Measurements from ENCODE around the gene ATP5PD. TPM values are rescaled to one million over a fixed set of nuclear protein-coding genes. Genes with fewer than 3 reads are reported as not detected.

The ATP5PD gene
- total and polyA plus RNA-seq, 2 of the 13 experiments (the other 11 are each of a cell fraction or from before 2014, with no cell fraction given): 158 to 428 TPM

DNA sequence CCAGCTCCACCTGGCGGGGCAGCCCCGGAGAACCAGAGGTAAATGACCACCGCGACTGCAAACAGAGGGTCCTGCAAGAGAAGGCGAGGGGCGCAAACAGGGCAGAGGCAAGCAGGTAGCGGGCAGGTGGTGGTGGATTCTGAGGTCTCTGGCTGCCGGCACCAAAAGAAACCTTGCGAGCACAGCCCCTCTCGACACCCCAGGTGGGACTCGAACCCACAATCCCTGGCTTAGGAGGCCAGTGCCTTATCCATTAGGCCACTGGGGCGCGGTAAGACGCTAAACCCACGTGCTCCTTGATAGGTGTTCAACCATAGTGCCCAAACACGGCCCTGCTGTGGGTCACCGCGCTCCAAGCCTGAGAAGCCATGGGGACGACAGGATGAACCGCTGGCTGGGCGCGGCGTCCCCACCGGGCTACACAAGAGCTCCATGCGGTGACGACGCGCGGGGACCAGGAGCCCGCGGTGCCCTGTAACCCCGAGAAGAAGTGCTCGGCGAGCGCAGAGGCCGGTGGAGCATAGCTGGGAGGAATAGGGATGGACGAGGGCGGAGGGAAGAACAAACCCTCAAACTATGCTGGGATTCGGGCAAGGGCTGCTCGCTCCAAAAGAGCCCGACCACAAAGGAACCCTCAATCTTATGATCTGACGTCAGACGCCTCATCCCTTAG, 12.4 kb downstream of the ATP5PD start (continued):
- TF ChIP-seq, protein P1, sequence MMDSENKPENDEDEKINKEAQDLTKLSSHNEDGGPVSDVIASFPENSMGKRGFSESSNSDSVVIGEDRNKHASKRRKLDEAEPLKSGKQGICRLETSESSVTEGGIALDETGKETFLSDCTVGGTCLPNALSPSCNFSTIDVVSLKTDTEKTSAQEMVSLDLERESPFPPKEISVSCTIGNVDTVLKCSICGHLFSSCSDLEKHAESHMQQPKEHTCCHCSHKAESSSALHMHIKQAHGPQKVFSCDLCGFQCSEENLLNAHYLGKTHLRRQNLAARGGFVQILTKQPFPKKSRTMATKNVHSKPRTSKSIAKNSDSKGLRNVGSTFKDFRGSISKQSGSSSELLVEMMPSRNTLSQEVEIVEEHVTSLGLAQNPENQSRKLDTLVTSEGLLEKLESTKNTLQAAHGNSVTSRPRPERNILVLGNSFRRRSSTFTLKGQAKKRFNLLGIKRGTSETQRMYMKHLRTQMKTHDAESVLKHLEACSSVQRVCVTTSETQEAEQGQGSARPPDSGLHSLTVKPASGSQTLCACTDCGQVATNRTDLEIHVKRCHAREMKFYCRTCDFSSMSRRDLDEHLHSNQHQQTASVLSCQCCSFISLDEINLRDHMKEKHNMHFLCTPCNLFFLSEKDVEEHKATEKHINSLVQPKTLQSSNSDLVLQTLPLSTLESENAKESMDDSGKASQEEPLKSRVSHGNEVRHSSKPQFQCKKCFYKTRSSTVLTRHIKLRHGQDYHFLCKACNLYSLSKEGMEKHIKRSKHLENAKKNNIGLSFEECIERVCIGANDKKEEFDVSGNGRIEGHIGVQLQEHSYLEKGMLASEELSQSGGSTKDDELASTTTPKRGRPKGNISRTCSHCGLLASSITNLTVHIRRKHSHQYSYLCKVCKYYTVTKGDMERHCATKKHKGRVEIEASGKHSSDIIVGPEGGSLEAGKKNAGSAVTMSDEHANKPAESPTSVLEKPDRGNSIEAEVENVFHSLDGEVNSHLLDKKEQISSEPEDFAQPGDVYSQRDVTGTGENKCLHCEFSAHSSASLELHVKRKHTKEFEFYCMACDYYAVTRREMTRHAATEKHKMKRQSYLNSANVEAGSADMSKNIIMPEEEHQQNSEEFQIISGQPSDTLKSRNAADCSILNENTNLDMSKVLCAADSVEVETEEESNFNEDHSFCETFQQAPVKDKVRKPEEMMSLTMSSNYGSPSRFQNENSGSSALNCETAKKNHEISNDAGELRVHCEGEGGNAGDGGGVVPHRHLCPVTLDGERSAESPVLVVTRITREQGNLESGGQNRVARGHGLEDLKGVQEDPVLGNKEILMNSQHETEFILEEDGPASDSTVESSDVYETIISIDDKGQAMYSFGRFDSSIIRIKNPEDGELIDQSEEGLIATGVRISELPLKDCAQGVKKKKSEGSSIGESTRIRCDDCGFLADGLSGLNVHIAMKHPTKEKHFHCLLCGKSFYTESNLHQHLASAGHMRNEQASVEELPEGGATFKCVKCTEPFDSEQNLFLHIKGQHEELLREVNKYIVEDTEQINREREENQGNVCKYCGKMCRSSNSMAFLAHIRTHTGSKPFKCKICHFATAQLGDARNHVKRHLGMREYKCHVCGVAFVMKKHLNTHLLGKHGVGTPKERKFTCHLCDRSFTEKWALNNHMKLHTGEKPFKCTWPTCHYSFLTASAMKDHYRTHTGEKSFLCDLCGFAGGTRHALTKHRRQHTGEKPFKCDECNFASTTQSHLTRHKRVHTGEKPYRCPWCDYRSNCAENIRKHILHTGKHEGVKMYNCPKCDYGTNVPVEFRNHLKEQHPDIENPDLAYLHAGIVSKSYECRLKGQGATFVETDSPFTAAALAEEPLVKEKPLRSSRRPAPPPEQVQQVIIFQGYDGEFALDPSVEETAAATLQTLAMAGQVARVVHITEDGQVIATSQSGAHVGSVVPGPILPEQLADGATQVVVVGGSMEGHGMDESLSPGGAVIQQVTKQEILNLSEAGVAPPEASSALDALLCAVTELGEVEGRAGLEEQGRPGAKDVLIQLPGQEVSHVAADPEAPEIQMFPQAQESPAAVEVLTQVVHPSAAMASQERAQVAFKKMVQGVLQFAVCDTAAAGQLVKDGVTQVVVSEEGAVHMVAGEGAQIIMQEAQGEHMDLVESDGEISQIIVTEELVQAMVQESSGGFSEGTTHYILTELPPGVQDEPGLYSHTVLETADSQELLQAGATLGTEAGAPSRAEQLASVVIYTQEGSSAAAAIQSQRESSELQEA (CRISPR knock-in tag; IDR thresholded peaks at IDR 0.05; ENCODE audit: not compliant biosample characterization): no peak
- TF ChIP-seq MEF2D (CRISPR knock-in tag; IDR thresholded peaks at IDR 0.05) (peak; percentile 84; the same call in 1 of the 2 replicates), MAFF (IDR thresholded peaks at IDR 0.05; ENCODE audit: low read depth, low read length) (no peak), POLR2A (IDR thresholded peaks at IDR 0.05; ENCODE audit: insufficient read depth in 1 of 2, low read depth in 2 of 2, low read length in 2 of 2) (no peak), SNAI1 (CRISPR knock-in tag; IDR thresholded peaks at IDR 0.05; ENCODE audit: borderline replicate concordance) (peak; percentile 90), MTF2 (CRISPR knock-in tag; IDR thresholded peaks at IDR 0.05; ENCODE audit: borderline replicate concordance) (no peak; the same call in 1 of the 2 replicates), MTA1 (CRISPR knock-in tag; IDR thresholded peaks at IDR 0.05; ENCODE audit: borderline replicate concordance) (0 out of 2 replicates have a peak, but pooled peaks have one; percentile 59), CBX1 (IDR thresholded peaks at IDR 0.05; ENCODE audit: low read depth) (peak; percentile 81), ZNF558 (CRISPR knock-in tag; IDR thresholded peaks at IDR 0.05; ENCODE audit: borderline replicate concordance) (peak; percentile 71), MIER2 (CRISPR knock-in tag; IDR thresholded peaks at IDR 0.05) (peak; percentile 38; the same call in 1 of the 2 replicates), KAT2B (IDR thresholded peaks at IDR 0.05; ENCODE audit: borderline replicate concordance, low read depth, low read length) (no peak)
- TF ChIP-seq, protein P2, sequence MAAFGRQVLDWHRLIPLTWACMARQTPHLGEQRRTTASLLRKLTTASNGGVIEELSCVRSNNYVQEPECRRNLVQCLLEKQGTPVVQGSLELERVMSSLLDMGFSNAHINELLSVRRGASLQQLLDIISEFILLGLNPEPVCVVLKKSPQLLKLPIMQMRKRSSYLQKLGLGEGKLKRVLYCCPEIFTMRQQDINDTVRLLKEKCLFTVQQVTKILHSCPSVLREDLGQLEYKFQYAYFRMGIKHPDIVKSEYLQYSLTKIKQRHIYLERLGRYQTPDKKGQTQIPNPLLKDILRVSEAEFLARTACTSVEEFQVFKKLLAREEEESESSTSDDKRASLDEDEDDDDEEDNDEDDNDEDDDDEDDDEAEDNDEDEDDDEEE (CRISPR knock-in tag; IDR thresholded peaks at IDR 0.05): peak; percentile 93
- TF ChIP-seq, protein P3, sequence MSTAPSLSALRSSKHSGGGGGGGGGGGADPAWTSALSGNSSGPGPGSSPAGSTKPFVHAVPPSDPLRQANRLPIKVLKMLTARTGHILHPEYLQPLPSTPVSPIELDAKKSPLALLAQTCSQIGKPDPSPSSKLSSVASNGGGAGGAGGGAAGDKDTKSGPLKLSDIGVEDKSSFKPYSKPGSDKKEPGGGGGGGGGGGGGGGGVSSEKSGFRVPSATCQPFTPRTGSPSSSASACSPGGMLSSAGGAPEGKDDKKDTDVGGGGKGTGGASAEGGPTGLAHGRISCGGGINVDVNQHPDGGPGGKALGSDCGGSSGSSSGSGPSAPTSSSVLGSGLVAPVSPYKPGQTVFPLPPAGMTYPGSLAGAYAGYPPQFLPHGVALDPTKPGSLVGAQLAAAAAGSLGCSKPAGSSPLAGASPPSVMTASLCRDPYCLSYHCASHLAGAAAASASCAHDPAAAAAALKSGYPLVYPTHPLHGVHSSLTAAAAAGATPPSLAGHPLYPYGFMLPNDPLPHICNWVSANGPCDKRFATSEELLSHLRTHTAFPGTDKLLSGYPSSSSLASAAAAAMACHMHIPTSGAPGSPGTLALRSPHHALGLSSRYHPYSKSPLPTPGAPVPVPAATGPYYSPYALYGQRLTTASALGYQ (CRISPR knock-in tag; IDR thresholded peaks at IDR 0.05): peak; percentile 22
- TF ChIP-seq, protein P4, sequence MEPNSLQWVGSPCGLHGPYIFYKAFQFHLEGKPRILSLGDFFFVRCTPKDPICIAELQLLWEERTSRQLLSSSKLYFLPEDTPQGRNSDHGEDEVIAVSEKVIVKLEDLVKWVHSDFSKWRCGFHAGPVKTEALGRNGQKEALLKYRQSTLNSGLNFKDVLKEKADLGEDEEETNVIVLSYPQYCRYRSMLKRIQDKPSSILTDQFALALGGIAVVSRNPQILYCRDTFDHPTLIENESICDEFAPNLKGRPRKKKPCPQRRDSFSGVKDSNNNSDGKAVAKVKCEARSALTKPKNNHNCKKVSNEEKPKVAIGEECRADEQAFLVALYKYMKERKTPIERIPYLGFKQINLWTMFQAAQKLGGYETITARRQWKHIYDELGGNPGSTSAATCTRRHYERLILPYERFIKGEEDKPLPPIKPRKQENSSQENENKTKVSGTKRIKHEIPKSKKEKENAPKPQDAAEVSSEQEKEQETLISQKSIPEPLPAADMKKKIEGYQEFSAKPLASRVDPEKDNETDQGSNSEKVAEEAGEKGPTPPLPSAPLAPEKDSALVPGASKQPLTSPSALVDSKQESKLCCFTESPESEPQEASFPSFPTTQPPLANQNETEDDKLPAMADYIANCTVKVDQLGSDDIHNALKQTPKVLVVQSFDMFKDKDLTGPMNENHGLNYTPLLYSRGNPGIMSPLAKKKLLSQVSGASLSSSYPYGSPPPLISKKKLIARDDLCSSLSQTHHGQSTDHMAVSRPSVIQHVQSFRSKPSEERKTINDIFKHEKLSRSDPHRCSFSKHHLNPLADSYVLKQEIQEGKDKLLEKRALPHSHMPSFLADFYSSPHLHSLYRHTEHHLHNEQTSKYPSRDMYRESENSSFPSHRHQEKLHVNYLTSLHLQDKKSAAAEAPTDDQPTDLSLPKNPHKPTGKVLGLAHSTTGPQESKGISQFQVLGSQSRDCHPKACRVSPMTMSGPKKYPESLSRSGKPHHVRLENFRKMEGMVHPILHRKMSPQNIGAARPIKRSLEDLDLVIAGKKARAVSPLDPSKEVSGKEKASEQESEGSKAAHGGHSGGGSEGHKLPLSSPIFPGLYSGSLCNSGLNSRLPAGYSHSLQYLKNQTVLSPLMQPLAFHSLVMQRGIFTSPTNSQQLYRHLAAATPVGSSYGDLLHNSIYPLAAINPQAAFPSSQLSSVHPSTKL (CRISPR knock-in tag; IDR thresholded peaks at IDR 0.05): peak; percentile 54
